Measurements from ENCODE around the gene IRAG1. TPM values are rescaled to one million over a fixed set of nuclear protein-coding genes. Genes with fewer than 3 reads are reported as not detected.

The IRAG1 gene
- total RNA-seq, 1 donor from 2014 or later: 6.1 TPM

DNA sequence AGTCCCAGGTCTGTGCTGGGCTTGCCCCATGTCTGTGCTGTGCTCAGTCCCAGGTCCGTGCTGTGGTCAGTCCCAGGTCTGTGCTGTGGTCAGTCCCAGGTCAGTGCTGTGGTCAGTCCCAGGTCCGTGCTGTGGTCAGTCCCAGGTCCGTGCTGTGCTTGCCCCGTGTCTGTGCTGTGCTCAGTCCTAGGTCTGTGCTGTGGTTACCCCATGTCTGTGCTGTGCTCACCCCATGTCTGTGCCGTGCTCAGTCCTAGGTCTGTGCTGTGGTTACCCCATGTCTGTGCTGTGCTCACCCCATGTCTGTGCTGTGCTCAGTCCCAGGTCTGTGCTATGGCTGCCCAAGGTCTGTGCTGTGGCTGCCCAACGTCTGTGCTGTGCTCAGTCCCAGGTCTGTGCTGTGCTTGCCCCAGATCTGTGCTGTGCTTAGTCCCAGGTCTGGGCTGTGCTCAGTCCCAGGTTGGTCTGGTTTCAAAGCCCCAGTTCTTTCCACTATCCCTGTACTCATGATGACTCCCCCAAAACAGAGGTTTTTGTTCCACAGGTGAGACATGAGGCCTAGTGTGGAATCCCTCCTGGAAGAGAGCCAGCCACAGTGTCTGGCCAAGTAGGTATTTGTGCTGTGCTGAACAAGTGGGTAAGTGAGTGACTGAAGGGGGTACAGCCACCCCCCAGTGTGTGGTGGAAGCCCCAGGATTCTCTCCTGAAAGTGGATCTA is 34.8 kb downstream of the IRAG1 start:
- Mint-ChIP-seq H3K36me3 (ENCODE audit: low read depth) (no peaks in the 10 kb centered on the region), H3K27ac (ENCODE audit: unreplicated experiment) (peak overlapping the region; percentile 14), H3K4me1 (peaks cover 39% of the 10 kb centered on the region), H3K27me3 (ENCODE audit: low read depth) (no peaks in the 10 kb centered on the region), H3K9me3 (no peaks in the 10 kb centered on the region), H3K4me3 (no peak overlapping the region)
- TF ChIP-seq, protein P1, sequence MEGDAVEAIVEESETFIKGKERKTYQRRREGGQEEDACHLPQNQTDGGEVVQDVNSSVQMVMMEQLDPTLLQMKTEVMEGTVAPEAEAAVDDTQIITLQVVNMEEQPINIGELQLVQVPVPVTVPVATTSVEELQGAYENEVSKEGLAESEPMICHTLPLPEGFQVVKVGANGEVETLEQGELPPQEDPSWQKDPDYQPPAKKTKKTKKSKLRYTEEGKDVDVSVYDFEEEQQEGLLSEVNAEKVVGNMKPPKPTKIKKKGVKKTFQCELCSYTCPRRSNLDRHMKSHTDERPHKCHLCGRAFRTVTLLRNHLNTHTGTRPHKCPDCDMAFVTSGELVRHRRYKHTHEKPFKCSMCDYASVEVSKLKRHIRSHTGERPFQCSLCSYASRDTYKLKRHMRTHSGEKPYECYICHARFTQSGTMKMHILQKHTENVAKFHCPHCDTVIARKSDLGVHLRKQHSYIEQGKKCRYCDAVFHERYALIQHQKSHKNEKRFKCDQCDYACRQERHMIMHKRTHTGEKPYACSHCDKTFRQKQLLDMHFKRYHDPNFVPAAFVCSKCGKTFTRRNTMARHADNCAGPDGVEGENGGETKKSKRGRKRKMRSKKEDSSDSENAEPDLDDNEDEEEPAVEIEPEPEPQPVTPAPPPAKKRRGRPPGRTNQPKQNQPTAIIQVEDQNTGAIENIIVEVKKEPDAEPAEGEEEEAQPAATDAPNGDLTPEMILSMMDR (conservative IDR thresholded peaks at IDR 0.05): no peak
- no peak for DNase-seq (ENCODE audit: low read depth, low spot score)

DNA sequence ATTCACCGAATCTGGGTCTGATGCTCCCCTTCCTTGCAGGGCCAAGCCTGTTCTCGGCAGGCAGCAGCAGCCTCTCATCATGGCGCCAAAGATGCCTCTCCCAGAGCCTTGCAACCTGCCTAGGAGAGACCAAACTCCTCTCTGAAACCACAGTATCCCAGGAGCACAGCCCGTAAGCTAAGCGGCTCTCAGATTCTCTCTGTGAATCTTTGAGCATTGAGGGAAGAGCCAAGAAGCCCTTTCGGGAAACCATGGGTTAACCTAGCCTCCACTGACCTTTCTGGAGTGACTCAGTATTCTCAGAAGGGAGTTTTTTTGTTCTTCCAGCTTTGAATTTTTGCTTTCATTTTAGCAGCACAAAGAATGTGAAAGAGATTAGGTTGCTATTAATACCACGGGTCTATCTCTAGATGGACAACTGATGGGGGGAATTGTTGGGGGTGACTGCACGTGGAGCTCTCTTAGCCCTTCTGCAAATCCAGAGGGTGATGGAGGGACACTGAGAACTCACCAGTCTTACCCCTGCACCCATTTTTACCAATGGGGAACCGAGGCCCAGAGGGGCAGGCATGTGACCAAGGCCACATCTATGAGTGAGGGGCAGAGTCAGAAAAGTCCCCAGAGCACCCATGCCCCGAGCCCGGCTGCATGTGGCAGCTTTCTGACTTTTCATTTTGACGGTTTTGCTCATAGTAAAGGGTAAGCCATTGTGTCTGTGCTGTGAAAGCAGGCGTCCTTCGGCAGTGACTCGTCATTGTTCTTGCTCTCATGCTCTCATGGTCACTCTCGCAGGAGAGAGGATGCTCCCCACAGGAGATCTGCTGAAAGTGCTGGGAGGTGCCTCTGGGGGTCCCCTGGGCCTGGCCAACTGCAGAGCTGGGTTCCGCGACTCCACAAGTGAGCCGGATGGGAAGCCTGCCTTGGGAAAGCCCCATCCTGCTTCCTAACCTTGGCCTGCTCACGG is 36.0 kb downstream of the IRAG1 start:
- Mint-ChIP-seq H3K9me3 (no peaks in the 10 kb centered on the region), H3K4me3 (no peak overlapping the region), H3K27ac (ENCODE audit: unreplicated experiment) (peak overlapping the region; percentile 90), H3K27me3 (ENCODE audit: low read depth) (no peaks in the 10 kb centered on the region), H3K4me1 (peaks cover 39% of the 10 kb centered on the region), H3K36me3 (ENCODE audit: low read depth) (no peaks in the 10 kb centered on the region)
- no peak for DNase-seq (ENCODE audit: low read depth, low spot score)
- TF ChIP-seq, protein P1 (conservative IDR thresholded peaks at IDR 0.05): no peak

DNA sequence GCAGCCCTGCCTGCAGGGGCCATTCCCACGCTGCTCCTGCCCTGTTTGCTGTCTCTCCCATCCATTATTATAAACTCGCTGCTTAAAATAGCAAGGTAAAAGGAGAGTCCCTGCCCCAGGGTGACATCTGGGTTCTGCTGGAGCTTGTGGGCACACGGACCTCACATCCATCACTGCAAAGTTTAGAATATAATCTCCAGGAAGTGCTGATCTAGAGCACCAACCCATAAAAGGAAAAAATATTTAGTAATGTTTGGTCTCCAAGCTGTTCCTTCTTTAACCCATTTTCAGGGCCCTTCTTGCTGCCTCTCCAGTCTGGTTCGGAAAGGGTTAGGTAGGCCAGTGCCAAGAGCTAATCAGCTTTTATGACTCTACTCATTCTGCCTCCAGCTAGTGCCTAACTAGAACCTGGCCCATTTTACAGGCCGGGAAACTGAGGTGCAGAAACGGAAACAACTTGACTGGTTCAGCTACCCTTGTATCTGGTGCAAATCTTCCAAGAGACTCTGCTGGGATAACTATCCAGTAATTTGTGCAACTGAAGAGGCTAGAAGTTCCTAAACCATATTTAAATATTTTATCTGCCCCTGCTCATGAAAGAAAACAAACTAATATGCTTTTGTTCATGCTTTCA is 37.5 kb downstream of the IRAG1 start:
- Mint-ChIP-seq H3K27ac (ENCODE audit: unreplicated experiment) (no peak overlapping the region), H3K4me3 (no peak overlapping the region), H3K27me3 (ENCODE audit: low read depth) (no peaks in the 10 kb centered on the region), H3K36me3 (ENCODE audit: low read depth) (no peaks in the 10 kb centered on the region), H3K4me1 (peaks cover 40% of the 10 kb centered on the region), H3K9me3 (no peaks in the 10 kb centered on the region)
- TF ChIP-seq, protein P1 (conservative IDR thresholded peaks at IDR 0.05): no peak
- no peak for DNase-seq (ENCODE audit: low read depth, low spot score)

DNA sequence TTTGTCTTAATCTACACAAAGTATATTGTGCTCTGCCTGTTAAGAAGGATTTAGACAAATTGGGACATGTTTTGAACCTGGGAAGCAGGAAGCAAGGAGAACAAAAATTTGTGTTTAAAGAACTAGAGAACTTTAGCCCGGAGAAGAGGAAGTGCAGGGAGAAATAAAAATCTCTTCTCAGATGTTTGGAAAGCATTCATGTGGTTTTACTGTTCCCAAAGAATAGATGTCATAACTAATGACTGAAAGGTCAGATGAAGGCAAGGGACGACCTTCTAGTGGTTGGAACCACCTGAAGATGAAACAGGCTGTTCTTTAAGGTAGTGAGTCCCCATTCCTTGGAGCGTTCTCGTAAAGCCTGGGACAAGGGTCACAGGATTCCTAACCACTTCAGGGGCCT is 38.3 kb downstream of the IRAG1 start:
- no peak overlapping the region for H3K27ac Mint-ChIP-seq (ENCODE audit: unreplicated experiment)
- no peaks in the 10 kb centered on the region for H3K27me3 Mint-ChIP-seq (ENCODE audit: low read depth)

DNA sequence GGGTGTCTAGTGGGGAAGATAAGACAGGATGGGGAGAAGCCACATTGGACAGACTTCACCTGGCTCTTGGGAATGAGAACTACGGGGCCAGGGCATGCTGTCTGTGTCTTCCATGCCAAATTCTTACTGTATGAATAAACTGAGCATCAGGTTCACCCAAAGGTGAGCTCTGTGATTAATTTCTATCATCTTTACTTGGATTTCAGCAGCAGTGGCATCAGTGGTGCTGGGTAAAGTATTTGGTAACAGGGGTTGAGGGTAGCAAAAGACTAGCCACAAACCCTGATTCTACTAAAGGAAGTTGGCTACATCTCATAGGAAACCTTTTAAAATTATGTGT is 38.8 kb downstream of the IRAG1 start:
- TF ChIP-seq, protein P1 (conservative IDR thresholded peaks at IDR 0.05): no peak
- Mint-ChIP-seq H3K36me3 (ENCODE audit: low read depth) (no peaks in the 10 kb centered on the region), H3K27ac (ENCODE audit: unreplicated experiment) (no peak overlapping the region), H3K4me3 (no peak overlapping the region), H3K27me3 (ENCODE audit: low read depth) (no peaks in the 10 kb centered on the region), H3K4me1 (peaks cover 42% of the 10 kb centered on the region), H3K9me3 (no peaks in the 10 kb centered on the region)
- no peak for DNase-seq (ENCODE audit: low read depth, low spot score)

More for the DNA sequence above, 38.3 kb downstream of the IRAG1 start:
- H3K36me3 Mint-ChIP-seq (ENCODE audit: low read depth): no peaks in the 10 kb centered on the region
- no peak for DNase-seq (ENCODE audit: low read depth, low spot score)
- H3K4me3 Mint-ChIP-seq: no peak overlapping the region
- TF ChIP-seq, protein P1 (conservative IDR thresholded peaks at IDR 0.05): no peak
- H3K9me3 Mint-ChIP-seq: no peaks in the 10 kb centered on the region
- H3K4me1 Mint-ChIP-seq: peaks cover 41% of the 10 kb centered on the region
